OCI-LY7 (cell line): ENCODE measurements around the gene SPRR1B. TPM values are rescaled to one million over a fixed set of nuclear protein-coding genes. Genes with fewer than 3 reads are reported as not detected.

Source experiments
- Bru-seq: library from RNA; stranded (reverse); fragments of 400-500 nt; gene quantifications from one replicate; lab custom pipeline; 2021; lab: Mats Ljungman, UMichigan
- BruChase-seq, 2 experiments: library from RNA; stranded (reverse); fragments of 400-500 nt; gene quantifications; one replicate each; lab custom pipeline; 2021; lab: Mats Ljungman, UMichigan
- BruUV-seq: library from RNA; stranded (reverse); fragments of 400-500 nt; replicated peaks from 2 replicates; lab custom pipeline; 2021; lab: Mats Ljungman, UMichigan
- CTCF ChIA-PET: fragments of 300-600 bp; sonication (Branson Sonifier 250); formaldehyde crosslinking; loops from one replicate; lab custom pipeline; 2022; ENCODE audit warnings: antibody characterized with exemption; ENCODE audit not compliant: unreplicated experiment; lab: Charles Lee
- POLR2A ChIA-PET: fragments of 300-600 bp; sonication (Branson Sonifier 250); formaldehyde crosslinking; loops from one replicate; lab custom pipeline; 2022; ENCODE audit warnings: antibody characterized with exemption; lab: Charles Lee
- DNase-seq: peaks from one replicate; pipeline ENCODE4 v3.0.0-alpha.2; 2015; ENCODE audit warnings: low spot score
- H2AFZ ChIP-seq: fragments of 200-600 bp; sonication (generic), shearing (Covaris generic); 2 replicates; pipeline ENCODE4 v1.6.1; 2014; ENCODE audit warnings: mild to moderate bottlenecking, antibody characterized with exemption, low read length, moderate library complexity
- H3K27ac ChIP-seq: fragments of 200-600 bp; sonication (generic); 2 replicates; pipeline ENCODE4 v1.5.1; 2014; ENCODE audit warnings: mixed run types, low read depth, mild to moderate bottlenecking, moderate library complexity, low read length, inconsistent platforms; ENCODE audit not compliant: poor library complexity, severe bottlenecking
- H3K36me3 ChIP-seq: fragments of 200-600 bp; sonication (generic); 2 replicates; pipeline ENCODE4 v1.6.1; 2014; ENCODE audit warnings: mild to moderate bottlenecking, antibody characterized with exemption, low read length, moderate library complexity, mixed read lengths; ENCODE audit not compliant: insufficient read depth
- H3K4me1 ChIP-seq: fragments of 200-600 bp; sonication (generic); 2 replicates; pipeline ENCODE4 v1.5.1; 2014; ENCODE audit warnings: mild to moderate bottlenecking, low read length; ENCODE audit not compliant: insufficient read depth, poor library complexity, severe bottlenecking
- H3K4me2 ChIP-seq: fragments of 200-600 bp; sonication (generic); 2 replicates; pipeline ENCODE4 v1.6.1; 2014; ENCODE audit warnings: mild to moderate bottlenecking, low read length
- H3K4me3 ChIP-seq: fragments of 200-600 bp; sonication (generic); 2 replicates; pipeline ENCODE4 v1.5.1; 2014; ENCODE audit warnings: mild to moderate bottlenecking, low read depth, low read length; ENCODE audit not compliant: poor library complexity, severe bottlenecking
- H3K79me2 ChIP-seq: fragments of 200-600 bp; sonication (generic); 2 replicates; pipeline ENCODE4 v1.6.1; 2016; ENCODE audit warnings: low read depth, mild to moderate bottlenecking, low read length, moderate library complexity, mixed read lengths; ENCODE audit not compliant: insufficient read depth
- H3K9me2 ChIP-seq: fragments of 200-600 bp; sonication (generic); 2 replicates; pipeline ENCODE4 v1.6.1; 2016; ENCODE audit warnings: mild to moderate bottlenecking, low read length, mixed read lengths; ENCODE audit not compliant: insufficient read depth
- H3K9me3 ChIP-seq: fragments of 200-600 bp; sonication (generic); 2 replicates; pipeline ENCODE4 v1.6.1; 2014; ENCODE audit warnings: mild to moderate bottlenecking, mixed run types, low read length, mixed read lengths
- H4K20me1 ChIP-seq: fragments of 200-600 bp; sonication (generic); 2 replicates; pipeline ENCODE4 v1.6.1; 2014; ENCODE audit warnings: mild to moderate bottlenecking, antibody characterized with exemption, low read length, moderate library complexity, mixed read lengths; ENCODE audit not compliant: insufficient read depth
- CTCF ChIP-seq: fragments of 200-600 bp; sonication (generic); conservative IDR thresholded peaks from 2 replicates; pipeline ENCODE4 v1.5.1; 2014; ENCODE audit warnings: mild to moderate bottlenecking, antibody characterized with exemption, low read length, moderate library complexity, mixed read lengths
- EZH2phosphoT487 ChIP-seq: fragments of 200-600 bp; sonication (generic); IDR thresholded peaks from 2 replicates; pipeline ENCODE4 v1.6.1; 2018; ENCODE audit warnings: low read depth, borderline replicate concordance, mild to moderate bottlenecking, mixed run types, antibody characterized with exemption, low read length, moderate library complexity, mixed read lengths
- intact Hi-C: fragments of 100-400 bp; cut with micrococcal nuclease; formaldehyde crosslinking; loops from one replicate; pipeline ENCODE4 v1.10.0; 2022; ENCODE audit not compliant: unreplicated experiment
- long read RNA-seq: library from polyadenylated mRNA; stranded (forward); transcript quantifications from one replicate; pipeline ENCODE4 v2.0.0, GENCODE V29; 2022
- total RNA-seq, 2 experiments: library from RNA; depleted of rRNA in 1 of 2; stranded (reverse); fragments of >200 nt in 1 of 2; shearing (Covaris generic) in 1 of 2; gene quantifications; 2 replicates each; pipeline ENCODE4 v1.2.3, GENCODE V29; 2014 to 2022

Gene SPRR1B
- total RNA-seq (2014; rRNA removed; shearing (Covaris generic)) (not detected in 2 replicates), total RNA-seq (2022) (not detected in 2 replicates), Bru-seq, nascent RNA (not detected), BruChase-seq, experiment 1, labeled RNA remaining after a 6-hour chase (not detected), BruChase-seq, experiment 2, labeled RNA remaining after a 2-hour chase (not detected)
- long read RNA-seq, result 0 reads

GRCh38 chr1:153030895-153031294, at the start of gene SPRR1B:
Gene SPRR1B, plus strand, starts transcription at chr1:153031203. Its CDS starts 1,143 bp downstream, at chr1:153032346.
- no TSS peak for BruUV-seq
- ChIA-PET CTCF (no interaction called here), POLR2A (no interaction called here)
- Histone ChIP-seq H4K20me1 (no peaks in the 10 kb centered on the region), H3K9me3 (no peaks in the 10 kb centered on the region), H3K4me2 (no peak within 1 kb of the TSS), H3K4me3 (no peak within 1 kb of the TSS), H3K36me3 (no peaks in the 10 kb centered on the region), H3K4me1 (no peaks in the 10 kb centered on the region), H2AFZ (no peak within 1 kb of the TSS), H3K9me2 (no peaks in the 10 kb centered on the region), H3K27ac (no peak within 1 kb of the TSS), H3K79me2 (no peaks in the 10 kb centered on the region)
- no peak for TF ChIP-seq CTCF
- no peak for TF ChIP-seq EZH2phosphoT487
- intact Hi-C loops, result no loop called here
- DNase-seq, result no peak

- H3K9me3 ChIP-seq, result no peaks in the 10 kb centered on the region
- no peak for TF ChIP-seq EZH2phosphoT487
- TF ChIP-seq CTCF, result no peak
- H3K27ac ChIP-seq, result no peak overlapping the region
- no peaks in the 10 kb centered on the region for H3K36me3 ChIP-seq
- ChIA-PET CTCF (no interaction called here), POLR2A (no interaction called here)
- H3K4me1 ChIP-seq, result no peaks in the 10 kb centered on the region
- no peak overlapping the region for H3K4me3 ChIP-seq
- intact Hi-C loops, result no loop called here
- no peaks in the 10 kb centered on the region for H3K9me2 ChIP-seq
- no peak overlapping the region for H2AFZ ChIP-seq
- H3K79me2 ChIP-seq, result no peaks in the 10 kb centered on the region
- no peaks in the 10 kb centered on the region for H4K20me1 ChIP-seq
- no peak overlapping the region for H3K4me2 ChIP-seq
- DNase-seq, result no peak
- BruUV-seq, result no TSS peak
Observed at GRCh38 chr1:152982076-152982475, 48.9 kb upstream of the SPRR1B start.

GRCh38 chr1:152983234-152983633, 47.8 kb upstream of the SPRR1B start:
- ChIA-PET CTCF (no interaction called here), POLR2A (no interaction called here)
- Histone ChIP-seq H3K4me2 (no peak overlapping the region), H3K27ac (no peak overlapping the region), H2AFZ (no peak overlapping the region), H4K20me1 (no peaks in the 10 kb centered on the region), H3K4me1 (no peaks in the 10 kb centered on the region), H3K4me3 (no peak overlapping the region), H3K36me3 (no peaks in the 10 kb centered on the region), H3K79me2 (no peaks in the 10 kb centered on the region), H3K9me2 (no peaks in the 10 kb centered on the region), H3K9me3 (no peaks in the 10 kb centered on the region)
- no TSS peak for BruUV-seq
- intact Hi-C loops, result no loop called here
- TF ChIP-seq EZH2phosphoT487 (no peak), CTCF (no peak)
- no peak for DNase-seq
